ENCODE results near the gene TRIP13. TPM values are rescaled to one million over a fixed set of nuclear protein-coding genes. Genes with fewer than 3 reads are reported as not detected.

TRIP13 gene
- total RNA-seq, 1 donor from 2014 or later = 18.2 TPM

DNA sequence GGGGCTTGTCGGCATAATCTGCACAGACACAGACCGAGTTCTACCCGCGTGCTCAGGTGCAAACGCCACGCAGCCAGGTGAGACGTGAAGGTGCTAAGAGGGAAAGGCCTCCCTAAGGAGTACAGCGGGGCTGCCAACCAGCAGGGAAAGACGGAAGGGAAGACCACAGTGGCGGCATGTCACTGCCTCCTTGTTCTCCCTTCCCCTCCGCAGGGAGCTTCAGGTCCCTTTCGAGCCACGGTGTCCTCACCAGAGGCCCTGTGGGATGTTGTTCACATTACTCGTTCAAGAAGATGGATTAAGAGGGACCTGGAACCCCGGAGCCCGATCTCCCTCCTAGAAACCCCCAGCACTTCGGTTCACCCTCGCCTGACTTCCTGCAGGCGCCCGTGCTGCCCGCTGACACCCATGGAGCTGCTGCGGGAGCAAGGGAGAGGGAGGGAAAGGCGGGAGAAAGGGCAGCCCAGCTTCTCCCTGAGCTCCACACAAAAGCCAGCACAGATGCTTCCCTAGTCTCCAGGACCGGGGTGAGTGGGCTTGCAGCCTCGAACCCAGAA, 769 bp upstream of the TRIP13 start:
- Mint-ChIP-seq H3K36me3 (peaks cover 10% of the 10 kb centered on the region), H3K27ac (peak overlapping the region; percentile 92), H3K9me3 (no peaks in the 10 kb centered on the region), H3K4me1 (ENCODE audit: unreplicated experiment) (peaks cover 14% of the 10 kb centered on the region), H3K27me3 (no peaks in the 10 kb centered on the region), H3K4me3 (peak overlapping the region; percentile 93)
- DNase-seq (ENCODE audit: extremely low spot score, unreplicated experiment) = no peak
- TF ChIP-seq, protein P1, sequence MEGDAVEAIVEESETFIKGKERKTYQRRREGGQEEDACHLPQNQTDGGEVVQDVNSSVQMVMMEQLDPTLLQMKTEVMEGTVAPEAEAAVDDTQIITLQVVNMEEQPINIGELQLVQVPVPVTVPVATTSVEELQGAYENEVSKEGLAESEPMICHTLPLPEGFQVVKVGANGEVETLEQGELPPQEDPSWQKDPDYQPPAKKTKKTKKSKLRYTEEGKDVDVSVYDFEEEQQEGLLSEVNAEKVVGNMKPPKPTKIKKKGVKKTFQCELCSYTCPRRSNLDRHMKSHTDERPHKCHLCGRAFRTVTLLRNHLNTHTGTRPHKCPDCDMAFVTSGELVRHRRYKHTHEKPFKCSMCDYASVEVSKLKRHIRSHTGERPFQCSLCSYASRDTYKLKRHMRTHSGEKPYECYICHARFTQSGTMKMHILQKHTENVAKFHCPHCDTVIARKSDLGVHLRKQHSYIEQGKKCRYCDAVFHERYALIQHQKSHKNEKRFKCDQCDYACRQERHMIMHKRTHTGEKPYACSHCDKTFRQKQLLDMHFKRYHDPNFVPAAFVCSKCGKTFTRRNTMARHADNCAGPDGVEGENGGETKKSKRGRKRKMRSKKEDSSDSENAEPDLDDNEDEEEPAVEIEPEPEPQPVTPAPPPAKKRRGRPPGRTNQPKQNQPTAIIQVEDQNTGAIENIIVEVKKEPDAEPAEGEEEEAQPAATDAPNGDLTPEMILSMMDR (conservative IDR thresholded peaks at IDR 0.05) = no peak

DNA sequence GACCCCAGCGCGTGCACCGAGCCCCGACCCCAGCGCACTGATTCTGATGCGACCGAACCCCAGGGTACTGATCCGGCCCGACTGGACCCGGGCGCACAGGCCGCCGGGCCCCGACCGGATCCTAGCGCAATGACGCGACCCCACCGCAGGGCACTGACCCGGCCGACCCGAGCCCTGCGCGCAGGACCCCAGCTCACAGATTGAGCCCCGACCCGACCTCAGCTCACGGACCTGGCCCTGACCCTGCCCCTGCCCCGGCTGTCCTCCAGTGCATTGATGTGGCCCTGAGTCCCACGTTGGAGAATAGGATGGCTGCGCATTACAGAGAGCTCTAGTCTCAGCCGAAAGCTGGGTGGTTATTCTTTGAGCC, 438 bp downstream of the TRIP13 start:
- Mint-ChIP-seq H3K36me3 (peaks cover 4% of the 10 kb centered on the region), H3K4me1 (ENCODE audit: unreplicated experiment) (peaks cover 14% of the 10 kb centered on the region), H3K27me3 (no peaks in the 10 kb centered on the region), H3K4me3 (peak overlapping the region; percentile 86), H3K9me3 (no peaks in the 10 kb centered on the region), H3K27ac (no peak overlapping the region)
- TF ChIP-seq, protein P1 (conservative IDR thresholded peaks at IDR 0.05) = no peak
- no peak for DNase-seq (ENCODE audit: extremely low spot score, unreplicated experiment)

DNA sequence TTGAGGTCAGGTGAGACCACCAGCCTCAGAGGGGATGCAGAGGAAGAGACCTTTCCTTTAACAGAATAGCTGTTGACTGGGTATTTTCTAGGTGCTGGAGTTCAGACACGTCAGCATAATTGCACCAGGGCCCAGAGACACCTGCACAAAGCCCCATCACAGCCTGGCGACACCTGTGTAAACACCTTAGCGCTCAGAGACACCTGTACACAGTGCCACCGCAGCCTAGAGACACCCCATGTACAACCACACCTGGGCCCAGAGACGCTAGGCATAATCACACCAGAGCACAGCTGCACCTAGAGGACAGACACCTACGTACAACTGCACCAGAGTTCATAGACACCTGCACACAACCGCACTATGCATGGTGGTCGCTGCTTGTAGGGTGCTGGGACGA, 1.0 kb downstream of the TRIP13 start:
- no peak for DNase-seq (ENCODE audit: extremely low spot score, unreplicated experiment)
- peak overlapping the region; percentile 86 for H3K4me3 Mint-ChIP-seq
- H3K36me3 Mint-ChIP-seq = peaks cover 4% of the 10 kb centered on the region
- H3K9me3 Mint-ChIP-seq = no peaks in the 10 kb centered on the region
- no peaks in the 10 kb centered on the region for H3K27me3 Mint-ChIP-seq
- H3K4me1 Mint-ChIP-seq (ENCODE audit: unreplicated experiment) = peaks cover 14% of the 10 kb centered on the region
- TF ChIP-seq, protein P1 (conservative IDR thresholded peaks at IDR 0.05) = no peak
- peak overlapping the region; percentile 18 for H3K27ac Mint-ChIP-seq

DNA sequence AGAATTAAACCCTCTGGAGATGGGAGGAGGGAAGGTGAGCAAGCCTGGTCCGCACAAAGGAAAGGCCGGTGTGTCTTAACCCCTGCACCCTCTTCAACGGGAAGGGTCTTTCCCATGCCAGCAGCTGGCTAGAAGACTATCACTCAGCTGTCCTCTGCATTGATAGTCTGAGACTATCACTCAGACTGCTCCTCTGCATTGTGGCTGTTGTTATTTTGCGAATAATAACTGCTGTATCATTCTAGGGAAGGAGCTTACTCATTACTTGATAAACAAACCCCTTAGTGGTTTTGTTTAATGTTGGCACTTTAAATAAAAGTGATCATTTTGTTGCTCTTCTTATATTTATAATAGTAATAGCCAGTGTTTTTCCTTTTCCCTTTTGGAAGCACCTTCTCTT, 8.1 kb downstream of the TRIP13 start:
- Mint-ChIP-seq H3K4me3 (no peak overlapping the region), H3K36me3 (peaks cover 7% of the 10 kb centered on the region), H3K9me3 (no peaks in the 10 kb centered on the region), H3K27me3 (no peaks in the 10 kb centered on the region), H3K4me1 (ENCODE audit: unreplicated experiment) (no peaks in the 10 kb centered on the region), H3K27ac (no peak overlapping the region)
- no peak for DNase-seq (ENCODE audit: extremely low spot score, unreplicated experiment)
- TF ChIP-seq, protein P1 (conservative IDR thresholded peaks at IDR 0.05) = no peak

DNA sequence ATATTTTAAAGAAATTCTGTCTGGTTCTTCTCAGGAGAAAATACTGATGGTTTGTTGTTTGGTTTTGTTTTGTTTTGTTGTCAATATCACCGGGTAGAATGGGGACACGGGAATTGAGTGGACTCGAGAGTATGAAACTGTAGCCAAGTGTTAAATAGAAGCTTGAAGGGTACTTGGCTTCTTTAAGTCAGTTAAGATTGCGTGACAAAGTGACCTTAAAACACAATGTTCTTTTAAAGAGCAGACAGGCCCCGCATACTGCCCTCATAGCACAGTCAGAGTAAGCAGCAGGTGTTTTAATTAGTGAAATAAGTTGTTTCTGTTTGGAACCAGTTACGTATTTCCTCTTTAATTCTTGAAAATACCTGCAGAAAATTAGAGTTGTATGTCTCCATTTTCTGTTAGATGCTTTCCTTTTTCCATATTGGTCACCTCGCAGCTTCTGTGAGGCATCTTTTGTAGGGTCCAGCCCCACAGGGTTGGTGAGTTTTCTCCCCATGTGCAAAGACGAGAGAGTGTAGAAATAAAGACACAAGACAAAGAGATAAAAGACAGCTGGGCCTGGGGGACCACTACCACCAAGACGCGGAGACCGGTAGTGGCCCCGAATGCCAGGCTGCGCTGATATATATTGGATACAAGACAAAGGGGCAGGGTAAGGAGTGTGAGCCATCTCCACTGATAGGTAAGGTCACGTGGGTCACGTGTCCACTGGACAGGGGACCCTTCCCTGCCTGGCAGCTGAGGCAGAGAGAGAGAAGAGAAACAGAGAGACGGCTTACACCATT, 9.6 kb downstream of the TRIP13 start:
- no peaks in the 10 kb centered on the region for H3K27me3 Mint-ChIP-seq
- TF ChIP-seq, protein P1 (conservative IDR thresholded peaks at IDR 0.05) = no peak
- H3K9me3 Mint-ChIP-seq = no peaks in the 10 kb centered on the region
- peaks cover 3% of the 10 kb centered on the region for H3K36me3 Mint-ChIP-seq
- no peaks in the 10 kb centered on the region for H3K4me1 Mint-ChIP-seq (ENCODE audit: unreplicated experiment)
- no peak overlapping the region for H3K27ac Mint-ChIP-seq
- DNase-seq (ENCODE audit: extremely low spot score, unreplicated experiment) = no peak
- no peak overlapping the region for H3K4me3 Mint-ChIP-seq
